Measurements from ENCODE around the gene PTPRM.

GRCh38 chr18:7532942-7533341 is 34.2 kb upstream of the PTPRM start:
- no peak for TF ChIP-seq CTCF (IDR thresholded peaks at IDR 0.05)
- no peak for TF ChIP-seq POLR2A (IDR thresholded peaks at IDR 0.05)

Data from ovary (tissue), 3 donors.